HepG2 (cell line): Measurements from ENCODE around the gene PSORS1C2. TPM values are rescaled to one million over a fixed set of nuclear protein-coding genes. Genes with fewer than 3 reads are reported as not detected.

Experiments
- ATAC-seq: fragments of 200-7000 bp; cut with Tn5 transposase; 3 replicates; pipeline ENCODE4 v1.9.1; 2020; ENCODE audit warnings: mild to moderate bottlenecking, moderate library complexity
- BruUV-seq: library from RNA; stranded (reverse); fragments of 400-500 nt; replicated peaks from 2 replicates; lab custom pipeline; 2021; lab: Mats Ljungman, UMichigan
- CTCF ChIA-PET: fragments of 300-600 bp; formaldehyde crosslinking; extraction: SDS; loops from one replicate; lab custom pipeline; 2021; ENCODE audit warnings: low total read pairs, inconsistent platforms, low intra/inter-chr PET ratio; lab: Yijun Ruan, JAX
- POLR2A ChIA-PET: fragments of 350-600 bp; sonication (Branson Sonifier 250); formaldehyde crosslinking; loops from one replicate; lab custom pipeline; 2020; ENCODE audit warnings: antibody characterized with exemption, inconsistent platforms; lab: Yijun Ruan, JAX
- DNase-seq: peaks from one replicate; pipeline ENCODE4 v3.0.0-alpha.2; 2015; ENCODE audit warnings: low spot score
- FAIRE-seq: peaks from 3 replicates; lab custom pipeline; 2011; peaks lifted over from hg19 to GRCh38; lab: Jason Lieb, UNC
- H2AFZ ChIP-seq: one replicate; pipeline ENCODE4 v1.6.1; 2011; ENCODE audit warnings: low read length, inconsistent platforms
- H3K27ac ChIP-seq: fragments of 300-600 bp; 3 replicates; pipeline ENCODE4 v1.8.0; 2011; ENCODE audit warnings: mixed run types, mild to moderate bottlenecking, mixed read lengths, low read length, inconsistent platforms; ENCODE audit not compliant: insufficient read depth; ENCODE audit errors: extremely low read length
- H3K27me3 ChIP-seq, 2 experiments: fragments of 200-600 bp in 1 of 2; 2 replicates in 1 of 2; 3 replicates in 1 of 2; pipeline versions ENCODE4 v1.6.0 to v1.8.0; 2011; ENCODE audit warnings: low read length in 2 of 2, mild to moderate bottlenecking in 2 of 2, moderate library complexity in 2 of 2, inconsistent platforms in 1 of 2; ENCODE audit not compliant: insufficient read depth in 2 of 2, control insufficient read depth in 1 of 2
- H3K36me3 ChIP-seq, 2 experiments: fragments of 200-600 bp in 1 of 2; replicated peaks in 1 of 2; 2 replicates in 1 of 2; 3 replicates in 1 of 2; pipeline versions ENCODE4 v1.5.1 to v1.8.0; 2011; ENCODE audit warnings: low read length in 2 of 2, inconsistent platforms in 1 of 2; ENCODE audit not compliant: insufficient read depth in 2 of 2, control insufficient read depth in 1 of 2
- H3K4me1 ChIP-seq: 2 replicates; pipeline ENCODE4 v1.5.1; 2012; ENCODE audit warnings: low read length, inconsistent platforms; ENCODE audit not compliant: insufficient read depth
- H3K4me2 ChIP-seq: 2 replicates; pipeline ENCODE4 v1.6.0; 2011; ENCODE audit warnings: low read depth, low read length, inconsistent platforms
- H3K4me3 ChIP-seq, 3 experiments: fragments of 200-600 bp in 1 of 3; sonication (generic), shearing (Covaris generic) in 1 of 3; replicated peaks in 1 of 3; 2 replicates each; pipeline ENCODE4 v1.5.1; 2011 to 2016; ENCODE audit warnings: low read length in 3 of 3, inconsistent platforms in 2 of 3, low read depth in 2 of 3, mild to moderate bottlenecking in 2 of 3, control low read depth in 1 of 3, mixed read lengths in 1 of 3; ENCODE audit not compliant: insufficient read depth in 1 of 3
- H3K79me2 ChIP-seq: one replicate; pipeline ENCODE4 v1.6.1; 2011; ENCODE audit warnings: low read length, inconsistent platforms; ENCODE audit not compliant: insufficient read depth
- H3K9ac ChIP-seq: 2 replicates; pipeline ENCODE4 v1.6.0; 2011; ENCODE audit warnings: mild to moderate bottlenecking, low read depth, low read length, inconsistent platforms; ENCODE audit not compliant: insufficient read depth
- H3K9me3 ChIP-seq: 2 replicates; pipeline ENCODE4 v1.5.1; 2012; ENCODE audit warnings: mild to moderate bottlenecking, low read length
- H4K20me1 ChIP-seq: 2 replicates; pipeline ENCODE4 v1.6.0; 2011; ENCODE audit warnings: inconsistent platforms, mild to moderate bottlenecking, low read length, moderate library complexity; ENCODE audit not compliant: insufficient read depth
- KDM1A ChIP-seq: IDR thresholded peaks from 2 replicates; pipeline ENCODE4 v1.6.1; 2016; ENCODE audit warnings: missing compliant biosample characterization
- MAF1 ChIP-seq: sonication (generic); formaldehyde crosslinking; IDR thresholded peaks from 2 replicates; pipeline ENCODE4 v1.5.0; 2020; ENCODE audit warnings: missing genetic modification reagents, borderline replicate concordance
- ZBTB8A ChIP-seq: sonication (generic); formaldehyde crosslinking; IDR thresholded peaks from 2 replicates; pipeline ENCODE4 v1.4.0; 2020; ENCODE audit warnings: mild to moderate bottlenecking, low read depth, missing genetic modification reagents, borderline replicate concordance
- ZKSCAN5 ChIP-seq: sonication (generic); formaldehyde crosslinking; IDR thresholded peaks from 2 replicates; pipeline ENCODE4 v1.5.1; 2020; ENCODE audit warnings: mild to moderate bottlenecking, missing genetic modification reagents
- ZNF451 ChIP-seq: sonication (generic); formaldehyde crosslinking; IDR thresholded peaks from 2 replicates; pipeline ENCODE4 v1.5.0; 2020; ENCODE audit warnings: mild to moderate bottlenecking, missing genetic modification reagents
- ZNF556 ChIP-seq: sonication (generic); formaldehyde crosslinking; IDR thresholded peaks from 2 replicates; pipeline ENCODE4 v1.4.0; 2020; ENCODE audit warnings: mild to moderate bottlenecking, missing genetic modification reagents, borderline replicate concordance
- ZNF567 ChIP-seq: sonication (generic); formaldehyde crosslinking; IDR thresholded peaks from 2 replicates; pipeline ENCODE4 v1.8.1; 2023; ENCODE audit warnings: mild to moderate bottlenecking, missing genetic modification reagents, borderline replicate concordance
- ZNF691 ChIP-seq: sonication (generic); formaldehyde crosslinking; IDR thresholded peaks from 2 replicates; pipeline ENCODE4 v1.4.0; 2020; ENCODE audit warnings: missing genetic modification reagents, low read depth, mild to moderate bottlenecking, borderline replicate concordance
- WGBS: methylation state at CpG from one replicate; pipeline ENCODE4 v1.1.6; 2017; ENCODE audit warnings: low lambda C conversion rate; 5-methylcytosine and 5-hydroxymethylcytosine counted together
- in situ Hi-C: cut with HindIII; loops from 2 replicates; pipeline ENCODE4 v1.10.0; 2017; ENCODE audit warnings: low pct_unique_long_range_greater_than_20kb; ENCODE audit not compliant: extremely low pct_ligation_motif_present
- intact Hi-C: fragments of 100-400 bp; cut with micrococcal nuclease; formaldehyde crosslinking; loops from one replicate; pipeline ENCODE4 v1.10.0; 2022; ENCODE audit not compliant: unreplicated experiment
- polyA plus RNA-seq, 8 experiments: library from polyadenylated mRNA; depleted of rRNA in 3 of 8; stranded (reverse) in 7 of 8; unstranded in 1 of 8; fragments of >200 nt; fragmentation: Illumina TruSeq in 4 of 8; extraction: Trizol in 4 of 8; gene quantifications; 2 replicates each; pipeline versions ENCODE4 v1.2.1 to v1.2.3, GENCODE V29; 2011 to 2016; ENCODE audit warnings: low read depth in 4 of 8, missing spikeins in 1 of 8, mixed read lengths in 1 of 8; ENCODE audit not compliant: insufficient read depth in 1 of 8
- total RNA-seq, 5 experiments: library from RNA; depleted of rRNA; stranded (reverse); fragments of >200 nt; fragmentation: Illumina TruSeq; extraction: Trizol; gene quantifications; 2 replicates each; pipeline ENCODE4 v1.2.3, GENCODE V29; 2016; ENCODE audit warnings: low read depth in 1 of 5
- TF ChIP-seq, protein P1 (sequence below): sonication (generic); formaldehyde crosslinking; conservative IDR thresholded peaks from 2 replicates; pipeline ENCODE4 v1.4.0; 2020; ENCODE audit warnings: missing genetic modification reagents
- TF ChIP-seq, protein P2 (sequence below): sonication (generic); formaldehyde crosslinking; IDR thresholded peaks from 2 replicates; pipeline ENCODE4 v1.4.0; 2020; ENCODE audit warnings: missing genetic modification reagents
- TF ChIP-seq, protein P3 (sequence below): sonication (generic); formaldehyde crosslinking; IDR thresholded peaks from 2 replicates; pipeline ENCODE4 v1.4.0; 2020; ENCODE audit warnings: missing genetic modification reagents

PSORS1C2 gene
- total and polyA plus RNA-seq, 2 of the 13 experiments (the other 11 are each of a cell fraction or from before 2014, with no cell fraction given), result not detected

DNA sequence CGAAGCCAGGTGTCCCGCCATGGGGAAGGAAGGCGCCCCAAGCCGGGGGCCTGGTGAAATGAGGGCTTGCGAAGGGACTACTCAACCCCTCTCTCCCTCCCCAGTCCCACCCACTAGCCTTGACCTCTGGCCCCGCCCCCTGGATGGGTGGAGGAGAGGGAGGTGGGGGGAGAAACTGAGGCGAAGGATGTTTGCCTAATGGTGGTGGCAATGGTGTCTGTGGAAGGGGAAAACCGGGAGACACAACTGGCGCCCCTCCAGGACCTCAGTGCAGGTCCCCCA, 31.7 kb upstream of the PSORS1C2 start, which contains the start of gene POU5F1:
Gene POU5F1, minus strand, starts transcription at position 83 of the 282 bp plus-strand sequence. Its CDS starts 62 bp downstream, at position 21.
- no peak for FAIRE-seq
- BruUV-seq, result no TSS peak
- DNase-seq, result no peak
- ChIA-PET CTCF (no interaction called here), POLR2A (no interaction called here)
- in situ Hi-C loops (no loop called here), intact Hi-C loops (no loop called here)
- Histone ChIP-seq H3K79me2 (no peaks in the 10 kb centered on the region), H3K27ac (no peak within 1 kb of the TSS), H4K20me1 (no peaks in the 10 kb centered on the region; the same call in 1 of the 2 replicates), H3K9me3 (no peaks in the 10 kb centered on the region), H3K4me3 (no peak within 1 kb of the TSS), H2AFZ (no peak within 1 kb of the TSS), H3K4me2 (no peak within 1 kb of the TSS), H3K9ac (no peak within 1 kb of the TSS), H3K27me3 (no peaks in the 10 kb centered on the region), H3K36me3 (peaks cover 6 to 25% of the 10 kb centered on the region in 2 experiments), H3K4me1 (no peaks in the 10 kb centered on the region)
- ATAC-seq, result no peak
- TF ChIP-seq ZBTB8A (CRISPR knock-in tag) (no peak), KDM1A (CRISPR knock-in tag) (no peak), ZNF567 (CRISPR knock-in tag) (no peak), ZNF556 (CRISPR knock-in tag) (no peak), ZNF451 (CRISPR knock-in tag) (no peak), MAF1 (CRISPR knock-in tag) (no peak), ZKSCAN5 (no peak), ZNF691 (CRISPR knock-in tag) (no peak)
- TF ChIP-seq, protein P1, sequence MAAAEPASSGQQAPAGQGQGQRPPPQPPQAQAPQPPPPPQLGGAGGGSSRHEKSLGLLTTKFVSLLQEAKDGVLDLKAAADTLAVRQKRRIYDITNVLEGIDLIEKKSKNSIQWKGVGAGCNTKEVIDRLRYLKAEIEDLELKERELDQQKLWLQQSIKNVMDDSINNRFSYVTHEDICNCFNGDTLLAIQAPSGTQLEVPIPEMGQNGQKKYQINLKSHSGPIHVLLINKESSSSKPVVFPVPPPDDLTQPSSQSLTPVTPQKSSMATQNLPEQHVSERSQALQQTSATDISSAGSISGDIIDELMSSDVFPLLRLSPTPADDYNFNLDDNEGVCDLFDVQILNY (CRISPR knock-in tag), result no peak
- TF ChIP-seq, protein P2, sequence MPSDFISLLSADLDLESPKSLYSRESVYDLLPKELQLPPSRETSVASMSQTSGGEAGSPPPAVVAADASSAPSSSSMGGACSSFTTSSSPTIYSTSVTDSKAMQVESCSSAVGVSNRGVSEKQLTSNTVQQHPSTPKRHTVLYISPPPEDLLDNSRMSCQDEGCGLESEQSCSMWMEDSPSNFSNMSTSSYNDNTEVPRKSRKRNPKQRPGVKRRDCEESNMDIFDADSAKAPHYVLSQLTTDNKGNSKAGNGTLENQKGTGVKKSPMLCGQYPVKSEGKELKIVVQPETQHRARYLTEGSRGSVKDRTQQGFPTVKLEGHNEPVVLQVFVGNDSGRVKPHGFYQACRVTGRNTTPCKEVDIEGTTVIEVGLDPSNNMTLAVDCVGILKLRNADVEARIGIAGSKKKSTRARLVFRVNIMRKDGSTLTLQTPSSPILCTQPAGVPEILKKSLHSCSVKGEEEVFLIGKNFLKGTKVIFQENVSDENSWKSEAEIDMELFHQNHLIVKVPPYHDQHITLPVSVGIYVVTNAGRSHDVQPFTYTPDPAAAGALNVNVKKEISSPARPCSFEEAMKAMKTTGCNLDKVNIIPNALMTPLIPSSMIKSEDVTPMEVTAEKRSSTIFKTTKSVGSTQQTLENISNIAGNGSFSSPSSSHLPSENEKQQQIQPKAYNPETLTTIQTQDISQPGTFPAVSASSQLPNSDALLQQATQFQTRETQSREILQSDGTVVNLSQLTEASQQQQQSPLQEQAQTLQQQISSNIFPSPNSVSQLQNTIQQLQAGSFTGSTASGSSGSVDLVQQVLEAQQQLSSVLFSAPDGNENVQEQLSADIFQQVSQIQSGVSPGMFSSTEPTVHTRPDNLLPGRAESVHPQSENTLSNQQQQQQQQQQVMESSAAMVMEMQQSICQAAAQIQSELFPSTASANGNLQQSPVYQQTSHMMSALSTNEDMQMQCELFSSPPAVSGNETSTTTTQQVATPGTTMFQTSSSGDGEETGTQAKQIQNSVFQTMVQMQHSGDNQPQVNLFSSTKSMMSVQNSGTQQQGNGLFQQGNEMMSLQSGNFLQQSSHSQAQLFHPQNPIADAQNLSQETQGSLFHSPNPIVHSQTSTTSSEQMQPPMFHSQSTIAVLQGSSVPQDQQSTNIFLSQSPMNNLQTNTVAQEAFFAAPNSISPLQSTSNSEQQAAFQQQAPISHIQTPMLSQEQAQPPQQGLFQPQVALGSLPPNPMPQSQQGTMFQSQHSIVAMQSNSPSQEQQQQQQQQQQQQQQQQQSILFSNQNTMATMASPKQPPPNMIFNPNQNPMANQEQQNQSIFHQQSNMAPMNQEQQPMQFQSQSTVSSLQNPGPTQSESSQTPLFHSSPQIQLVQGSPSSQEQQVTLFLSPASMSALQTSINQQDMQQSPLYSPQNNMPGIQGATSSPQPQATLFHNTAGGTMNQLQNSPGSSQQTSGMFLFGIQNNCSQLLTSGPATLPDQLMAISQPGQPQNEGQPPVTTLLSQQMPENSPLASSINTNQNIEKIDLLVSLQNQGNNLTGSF (CRISPR knock-in tag), result no peak
- TF ChIP-seq, protein P3, sequence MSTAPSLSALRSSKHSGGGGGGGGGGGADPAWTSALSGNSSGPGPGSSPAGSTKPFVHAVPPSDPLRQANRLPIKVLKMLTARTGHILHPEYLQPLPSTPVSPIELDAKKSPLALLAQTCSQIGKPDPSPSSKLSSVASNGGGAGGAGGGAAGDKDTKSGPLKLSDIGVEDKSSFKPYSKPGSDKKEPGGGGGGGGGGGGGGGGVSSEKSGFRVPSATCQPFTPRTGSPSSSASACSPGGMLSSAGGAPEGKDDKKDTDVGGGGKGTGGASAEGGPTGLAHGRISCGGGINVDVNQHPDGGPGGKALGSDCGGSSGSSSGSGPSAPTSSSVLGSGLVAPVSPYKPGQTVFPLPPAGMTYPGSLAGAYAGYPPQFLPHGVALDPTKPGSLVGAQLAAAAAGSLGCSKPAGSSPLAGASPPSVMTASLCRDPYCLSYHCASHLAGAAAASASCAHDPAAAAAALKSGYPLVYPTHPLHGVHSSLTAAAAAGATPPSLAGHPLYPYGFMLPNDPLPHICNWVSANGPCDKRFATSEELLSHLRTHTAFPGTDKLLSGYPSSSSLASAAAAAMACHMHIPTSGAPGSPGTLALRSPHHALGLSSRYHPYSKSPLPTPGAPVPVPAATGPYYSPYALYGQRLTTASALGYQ (CRISPR knock-in tag), result no peak
- WGBS, result 90% methylated on average over 9 of the region's 9 CpGs
